Activated CD8-positive, alpha-beta memory T cell treated with anti-CD3 and anti-CD28 coated beads, Interleukin-2, amount 50 U/mL, for 24 hours (primary cell): Measurements from ENCODE around the gene BIRC6.

Source experiments
- DNase-seq: peaks from one replicate; pipeline ENCODE4 v3.0.0-alpha.2; 2020; ENCODE audit errors: extremely low read depth

BIRC6 gene

GRCh38 chr2:32372519-32373182 is 15.8 kb downstream of the BIRC6 start:
- DNase-seq = no peak

GRCh38 chr2:32375228-32375892 is 18.5 kb downstream of the BIRC6 start:
- no peak for DNase-seq

GRCh38 chr2:32376756-32377155 is 19.9 kb downstream of the BIRC6 start:
- no peak for DNase-seq

- DNase-seq = no peak
These were observed 21.1 kb downstream of the BIRC6 start for GRCh38 chr2:32377928-32378327.

GRCh38 chr2:32379352-32379751 is 22.5 kb downstream of the BIRC6 start:
- DNase-seq = no peak

GRCh38 chr2:32383858-32384257 is 27.0 kb downstream of the BIRC6 start:
- no peak for DNase-seq

GRCh38 chr2:32384529-32384928 is 27.7 kb downstream of the BIRC6 start:
- no peak for DNase-seq

- DNase-seq = no peak
These were observed 29.9 kb downstream of the BIRC6 start for GRCh38 chr2:32386739-32387138.

- DNase-seq = no peak
These were observed 42.4 kb downstream of the BIRC6 start for GRCh38 chr2:32399221-32399620.

- DNase-seq = no peak
These were observed 45.3 kb downstream of the BIRC6 start for GRCh38 chr2:32402091-32402490.

GRCh38 chr2:32403782-32404181 is 47.0 kb downstream of the BIRC6 start:
- DNase-seq = no peak

GRCh38 chr2:32404691-32405090 is 47.9 kb downstream of the BIRC6 start:
- DNase-seq = no peak

- no peak for DNase-seq
These were observed 59.7 kb downstream of the BIRC6 start for GRCh38 chr2:32416519-32416918.

GRCh38 chr2:32417659-32418058 is 60.8 kb downstream of the BIRC6 start:
- no peak for DNase-seq

GRCh38 chr2:32418778-32419177 is 62.0 kb downstream of the BIRC6 start:
- no peak for DNase-seq

- DNase-seq = no peak
These were observed 65.3 kb downstream of the BIRC6 start for GRCh38 chr2:32422133-32422532.

GRCh38 chr2:32423536-32423935 is 66.7 kb downstream of the BIRC6 start:
- DNase-seq = no peak

GRCh38 chr2:32424739-32425138 is 67.9 kb downstream of the BIRC6 start:
- no peak for DNase-seq

GRCh38 chr2:32425719-32426141 is 68.9 kb downstream of the BIRC6 start:
- no peak for DNase-seq

GRCh38 chr2:32427672-32428610 is 71.1 kb downstream of the BIRC6 start:
- DNase-seq = no peak

- DNase-seq = no peak
These were observed 74.0 kb downstream of the BIRC6 start for GRCh38 chr2:32430804-32431203.

GRCh38 chr2:32436150-32436549 is 79.3 kb downstream of the BIRC6 start:
- no peak for DNase-seq
